HG03039 (cell line): Measurements from ENCODE around the gene HCN3.
"Not testable (repeated sequence)": the region's sequence is repeated elsewhere in the genome, so short reads cannot be mapped to it uniquely, and the experiment has no call there.

Source experiments
- ATAC-seq: cut with Tn5 transposase; IDR thresholded peaks from one replicate; pipeline ENCODE4 v1.9.1; 2021; ENCODE audit warnings: mild to moderate bottlenecking, moderate library complexity; ENCODE audit not compliant: unreplicated experiment

HCN3 gene

DNA sequence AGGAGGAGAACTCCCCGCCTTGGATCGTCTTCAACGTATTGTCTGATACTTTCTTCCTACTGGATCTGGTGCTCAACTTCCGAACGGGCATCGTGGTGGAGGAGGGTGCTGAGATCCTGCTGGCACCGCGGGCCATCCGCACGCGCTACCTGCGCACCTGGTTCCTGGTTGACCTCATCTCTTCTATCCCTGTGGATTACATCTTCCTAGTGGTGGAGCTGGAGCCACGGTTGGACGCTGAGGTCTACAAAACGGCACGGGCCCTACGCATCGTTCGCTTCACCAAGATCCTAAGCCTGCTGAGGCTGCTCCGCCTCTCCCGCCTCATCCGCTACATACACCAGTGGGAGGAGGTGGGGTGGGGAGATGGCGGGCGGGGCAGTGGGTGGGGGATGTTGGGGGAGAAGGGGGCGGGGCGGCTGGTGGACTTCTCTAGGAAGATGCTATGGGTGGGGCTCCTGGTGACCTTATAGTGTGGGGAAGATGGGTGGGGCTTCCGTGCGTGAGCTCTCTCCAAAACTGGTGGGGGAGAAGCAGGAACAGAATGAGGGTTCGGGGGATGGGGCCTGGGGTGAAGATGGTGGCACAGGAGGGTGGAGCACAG lies 5.3 kb downstream of the HCN3 start:
- ATAC-seq = no peak

DNA sequence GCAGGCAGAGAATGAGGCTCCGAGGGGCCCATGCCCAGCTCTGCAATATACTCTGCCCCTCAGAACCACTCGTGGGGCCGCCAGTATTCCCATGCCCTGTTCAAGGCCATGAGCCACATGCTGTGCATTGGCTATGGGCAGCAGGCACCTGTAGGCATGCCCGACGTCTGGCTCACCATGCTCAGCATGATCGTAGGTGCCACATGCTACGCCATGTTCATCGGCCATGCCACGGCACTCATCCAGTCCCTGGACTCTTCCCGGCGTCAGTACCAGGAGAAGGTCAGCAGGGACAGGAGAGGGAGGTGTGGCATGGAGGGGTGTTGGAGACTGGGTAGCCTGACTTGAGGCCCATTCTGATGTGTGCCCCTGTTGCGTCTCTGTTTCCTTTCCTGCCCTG lies 7.2 kb downstream of the HCN3 start:
- no peak for ATAC-seq

DNA sequence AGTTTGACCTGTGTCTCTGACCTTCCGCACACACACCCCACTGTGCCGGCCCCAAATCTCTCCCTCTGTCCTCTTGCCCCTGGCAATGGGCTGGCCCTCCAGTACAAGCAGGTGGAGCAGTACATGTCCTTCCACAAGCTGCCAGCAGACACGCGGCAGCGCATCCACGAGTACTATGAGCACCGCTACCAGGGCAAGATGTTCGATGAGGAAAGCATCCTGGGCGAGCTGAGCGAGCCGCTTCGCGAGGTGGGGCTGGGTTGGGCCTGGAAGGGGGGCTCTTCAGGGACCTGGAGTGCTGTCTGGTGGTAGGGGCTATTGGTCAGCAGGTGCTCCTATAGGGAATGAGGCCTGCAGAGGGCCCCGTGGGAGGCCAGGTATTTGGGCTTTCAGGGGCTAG lies 7.8 kb downstream of the HCN3 start:
- ATAC-seq = no peak

DNA sequence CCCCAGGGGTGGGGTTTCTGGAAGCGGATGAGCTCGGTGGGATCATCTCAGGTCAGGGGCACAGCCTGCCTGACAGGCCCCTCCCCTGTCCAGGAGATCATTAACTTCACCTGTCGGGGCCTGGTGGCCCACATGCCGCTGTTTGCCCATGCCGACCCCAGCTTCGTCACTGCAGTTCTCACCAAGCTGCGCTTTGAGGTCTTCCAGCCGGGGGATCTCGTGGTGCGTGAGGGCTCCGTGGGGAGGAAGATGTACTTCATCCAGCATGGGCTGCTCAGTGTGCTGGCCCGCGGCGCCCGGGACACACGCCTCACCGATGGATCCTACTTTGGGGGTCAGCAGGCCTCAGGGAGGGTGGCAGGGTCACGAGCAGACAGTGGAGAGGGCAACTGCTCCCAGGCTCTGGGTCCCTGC lies 8.4 kb downstream of the HCN3 start:
- no peak for ATAC-seq

DNA sequence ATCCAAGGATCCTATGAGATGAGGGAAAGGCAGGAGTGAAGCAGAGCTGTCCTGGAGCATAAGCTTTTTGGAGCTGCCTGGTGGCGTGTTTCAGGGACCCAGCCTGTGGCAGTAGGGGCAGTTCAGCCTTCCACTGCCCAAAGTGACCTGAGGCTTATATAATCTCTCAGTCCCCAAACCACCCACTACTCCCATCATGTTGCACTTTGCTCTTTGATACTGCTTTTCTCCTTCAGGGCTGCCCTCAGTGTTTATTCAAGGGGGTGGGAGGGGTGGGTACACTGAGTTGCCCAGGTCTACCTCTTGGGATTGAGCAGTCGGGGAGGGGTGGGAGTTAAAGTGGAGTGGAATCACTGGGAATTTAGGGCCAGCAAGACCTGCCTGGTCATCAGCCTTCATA lies 9.3 kb downstream of the HCN3 start:
- no peak for ATAC-seq

DNA sequence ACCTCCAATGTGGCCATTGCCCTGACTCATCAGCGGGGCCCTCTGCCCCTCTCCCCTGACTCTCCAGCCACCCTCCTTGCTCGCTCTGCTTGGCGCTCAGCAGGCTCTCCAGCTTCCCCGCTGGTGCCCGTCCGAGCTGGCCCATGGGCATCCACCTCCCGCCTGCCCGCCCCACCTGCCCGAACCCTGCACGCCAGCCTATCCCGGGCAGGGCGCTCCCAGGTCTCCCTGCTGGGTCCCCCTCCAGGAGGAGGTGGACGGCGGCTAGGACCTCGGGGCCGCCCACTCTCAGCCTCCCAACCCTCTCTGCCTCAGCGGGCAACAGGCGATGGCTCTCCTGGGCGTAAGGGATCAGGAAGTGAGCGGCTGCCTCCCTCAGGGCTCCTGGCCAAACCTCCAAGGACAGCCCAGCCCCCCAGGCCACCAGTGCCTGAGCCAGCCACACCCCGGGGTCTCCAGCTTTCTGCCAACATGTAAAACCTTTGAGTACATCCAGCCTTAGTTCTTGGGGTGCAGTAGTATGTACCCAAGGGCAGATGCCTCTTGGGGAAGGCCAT lies 10.8 kb downstream of the HCN3 start:
- ATAC-seq = no peak

DNA sequence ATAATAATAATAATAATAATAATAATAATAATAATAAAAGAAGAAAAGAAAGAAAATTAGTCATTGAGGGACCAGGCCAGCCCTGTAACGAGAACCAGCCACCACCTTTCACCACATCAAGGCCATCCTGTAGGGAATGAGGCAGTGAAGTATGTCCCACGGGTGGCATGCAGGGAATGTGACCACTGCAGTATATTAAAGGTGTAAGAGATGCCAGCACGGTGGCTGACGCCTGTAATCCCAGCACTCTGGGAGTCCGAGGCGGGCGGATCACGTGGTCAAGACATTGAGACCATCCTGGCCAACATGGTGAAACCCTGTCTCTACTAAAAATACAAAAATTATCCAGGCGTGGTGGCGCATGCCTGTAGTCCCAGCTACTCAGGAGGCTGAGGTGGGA lies 13.7 kb downstream of the HCN3 start:
- not testable (repeated sequence) for ATAC-seq

DNA sequence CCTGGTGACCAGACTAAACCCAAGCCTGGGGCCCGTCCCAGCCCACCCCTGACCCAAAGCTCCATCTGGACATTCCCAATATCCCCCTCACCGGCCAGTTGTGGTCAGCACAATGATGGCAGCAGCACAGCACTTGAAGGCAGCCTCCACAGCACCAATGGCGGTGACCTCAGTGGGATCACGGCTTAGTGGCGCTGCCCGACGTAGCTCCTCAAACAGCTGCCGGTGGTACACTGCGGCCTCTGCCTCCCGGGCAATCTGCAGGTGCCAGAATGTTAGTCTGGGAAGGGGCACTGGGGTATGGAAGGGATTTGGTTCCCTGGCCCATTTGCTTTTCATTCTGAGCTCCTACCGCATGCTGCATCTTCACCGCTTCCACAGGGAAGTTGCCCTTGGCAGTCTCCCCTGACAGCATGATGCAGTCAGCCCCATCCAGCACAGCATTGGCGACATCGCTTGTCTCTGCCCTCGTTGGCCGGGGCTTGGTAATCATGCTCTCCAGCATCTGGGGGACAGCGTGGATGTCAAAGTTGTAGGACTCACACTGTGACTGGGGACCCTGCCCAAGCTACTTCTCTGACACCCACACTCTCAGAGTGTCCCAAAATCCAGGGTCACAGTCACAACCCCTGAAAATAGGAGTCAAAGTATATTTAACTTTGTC lies 16.0 kb downstream of the HCN3 start:
- ATAC-seq = no peak

DNA sequence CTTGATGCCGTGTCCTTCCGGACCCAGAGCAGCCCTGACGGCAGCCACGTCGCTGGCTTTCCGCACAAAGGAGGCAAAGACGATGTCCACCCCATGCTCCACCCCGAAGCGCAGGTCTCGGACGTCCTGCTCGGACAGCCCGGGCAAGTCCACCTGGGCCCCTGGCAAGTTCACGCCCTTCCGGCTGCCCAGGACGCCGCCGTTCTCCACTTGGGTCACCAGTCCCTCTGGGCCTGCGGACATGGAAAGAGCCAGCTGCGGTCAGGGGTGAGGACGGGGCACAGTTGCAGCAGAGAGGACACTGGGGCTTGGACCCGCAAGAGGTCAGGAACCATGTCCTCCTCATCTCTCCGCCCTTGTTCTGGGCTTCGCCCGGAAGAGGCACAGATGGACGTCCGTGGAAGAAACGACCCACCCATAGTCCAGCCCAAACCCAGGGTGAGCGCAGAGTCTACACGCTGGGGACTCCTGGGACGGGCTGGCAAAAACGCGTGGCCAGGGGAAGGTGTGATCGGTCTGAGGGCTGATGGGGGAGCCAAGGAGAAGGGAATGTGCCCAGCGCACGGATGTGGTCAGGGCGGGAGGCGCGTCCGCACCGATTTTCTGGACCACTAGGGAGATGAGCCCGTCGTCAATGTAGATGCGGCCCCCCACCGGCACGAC lies 17.4 kb downstream of the HCN3 start:
- ATAC-seq = no peak

DNA sequence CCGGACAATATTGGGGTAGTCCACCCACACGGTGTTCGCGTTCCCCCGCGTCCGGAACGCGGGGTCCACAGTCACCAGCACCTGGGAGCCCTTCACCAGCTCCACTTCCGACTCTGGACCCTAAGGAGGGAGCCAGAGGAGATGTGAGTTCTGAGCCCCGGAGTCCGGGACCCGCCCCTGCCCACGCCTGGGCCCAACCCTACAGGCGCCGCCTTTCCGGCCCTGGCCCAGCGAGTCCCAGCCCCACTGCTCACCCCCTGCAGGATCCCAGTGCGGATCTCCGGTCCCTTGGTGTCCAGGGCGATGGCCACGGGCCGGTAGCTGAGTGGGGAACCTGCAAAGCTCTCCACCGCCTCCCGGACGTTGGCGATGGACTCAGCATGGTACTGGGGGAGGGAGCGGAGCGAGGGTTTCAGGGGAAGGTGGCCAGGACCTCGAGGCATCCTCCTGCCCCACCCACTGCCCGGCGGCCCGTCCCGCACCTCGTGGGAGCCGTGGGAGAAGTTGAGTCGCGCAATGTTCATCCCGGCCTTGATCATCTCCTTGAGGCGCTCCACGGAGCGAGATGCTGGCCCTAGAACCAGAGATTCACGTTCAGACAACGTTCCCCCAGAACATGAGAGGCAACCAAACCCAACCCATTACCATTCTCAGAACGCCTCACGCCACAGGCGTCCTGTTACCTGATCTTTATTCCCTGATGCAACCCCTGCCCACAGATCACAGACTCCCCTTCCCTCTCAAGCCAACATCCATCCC lies 18.1 kb downstream of the HCN3 start:
- ATAC-seq = no peak

DNA sequence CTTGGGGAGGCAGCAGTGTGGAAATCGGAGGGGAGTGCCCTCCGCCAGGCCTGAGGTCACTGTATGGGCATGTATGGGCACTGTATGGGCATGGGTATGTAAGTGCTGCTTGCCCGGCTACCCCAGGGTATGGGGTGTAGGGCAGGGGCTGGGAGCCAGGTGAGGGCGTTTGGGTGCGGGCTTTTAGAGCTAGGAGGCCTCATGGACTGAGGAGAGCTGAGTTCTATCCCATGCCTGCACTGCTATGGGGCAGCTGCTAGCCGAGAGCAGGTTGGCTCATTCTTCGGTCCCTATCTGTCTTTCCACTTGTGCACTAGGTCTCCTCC lies 18.6 kb downstream of the HCN3 start:
- ATAC-seq = no peak

DNA sequence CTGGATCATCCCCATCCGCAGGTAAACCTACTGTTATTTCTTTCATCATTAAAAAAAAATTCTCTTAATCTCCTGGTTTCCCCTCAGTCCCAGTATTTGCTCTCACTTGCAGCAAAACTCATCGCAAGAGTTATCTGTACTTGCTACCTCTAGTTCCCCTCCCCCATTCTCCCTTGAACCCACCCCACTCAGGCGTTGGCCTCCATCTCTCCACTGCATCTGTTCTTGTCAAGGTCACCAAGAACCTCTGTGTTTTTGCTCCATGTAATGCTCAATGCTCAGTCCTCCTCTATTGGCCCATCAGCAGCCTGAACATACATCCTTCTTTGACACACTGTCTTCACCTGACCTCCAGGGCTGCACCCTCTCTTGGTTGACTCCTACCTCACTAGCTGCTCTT lies 19.4 kb downstream of the HCN3 start:
- ATAC-seq = no peak

DNA sequence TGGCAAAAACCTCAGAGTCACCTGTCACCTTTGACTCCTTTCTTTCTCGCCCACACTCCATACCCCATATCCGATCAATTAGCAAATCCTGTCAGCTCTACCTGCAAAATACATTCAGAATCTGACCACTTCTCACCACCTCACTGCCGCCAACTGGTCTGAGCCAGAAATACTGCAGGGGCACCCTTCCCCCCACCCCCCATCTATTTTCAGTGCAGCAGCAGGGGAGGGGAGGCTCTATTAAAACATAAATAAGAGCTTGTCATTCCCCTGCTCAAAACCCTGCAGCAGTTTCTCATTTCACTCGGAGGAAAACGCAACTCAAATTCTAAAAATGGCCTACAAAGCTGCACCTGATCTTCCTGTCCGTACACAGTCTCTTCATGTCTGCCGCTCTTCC lies 20.1 kb downstream of the HCN3 start:
- no peak for ATAC-seq

DNA sequence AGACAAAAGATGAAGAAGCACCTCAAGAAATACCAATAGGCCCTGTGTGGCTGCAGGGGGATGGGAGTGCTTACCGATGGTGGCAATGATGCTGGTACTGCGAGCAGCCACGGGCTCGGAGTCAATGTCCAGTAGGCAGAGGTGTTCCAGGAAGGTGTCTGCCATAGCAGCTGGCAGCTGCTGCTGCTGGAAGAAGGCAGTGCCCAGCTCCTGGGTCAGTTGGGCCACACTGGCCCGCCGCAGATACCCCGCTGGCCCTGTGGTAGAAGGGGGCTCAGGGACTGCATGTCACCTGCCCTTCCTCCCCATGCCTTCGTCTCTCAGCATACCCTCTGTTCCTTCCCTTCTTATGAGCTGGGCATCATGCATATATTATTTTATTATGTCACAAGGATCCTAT lies 22.8 kb downstream of the HCN3 start:
- ATAC-seq = no peak

DNA sequence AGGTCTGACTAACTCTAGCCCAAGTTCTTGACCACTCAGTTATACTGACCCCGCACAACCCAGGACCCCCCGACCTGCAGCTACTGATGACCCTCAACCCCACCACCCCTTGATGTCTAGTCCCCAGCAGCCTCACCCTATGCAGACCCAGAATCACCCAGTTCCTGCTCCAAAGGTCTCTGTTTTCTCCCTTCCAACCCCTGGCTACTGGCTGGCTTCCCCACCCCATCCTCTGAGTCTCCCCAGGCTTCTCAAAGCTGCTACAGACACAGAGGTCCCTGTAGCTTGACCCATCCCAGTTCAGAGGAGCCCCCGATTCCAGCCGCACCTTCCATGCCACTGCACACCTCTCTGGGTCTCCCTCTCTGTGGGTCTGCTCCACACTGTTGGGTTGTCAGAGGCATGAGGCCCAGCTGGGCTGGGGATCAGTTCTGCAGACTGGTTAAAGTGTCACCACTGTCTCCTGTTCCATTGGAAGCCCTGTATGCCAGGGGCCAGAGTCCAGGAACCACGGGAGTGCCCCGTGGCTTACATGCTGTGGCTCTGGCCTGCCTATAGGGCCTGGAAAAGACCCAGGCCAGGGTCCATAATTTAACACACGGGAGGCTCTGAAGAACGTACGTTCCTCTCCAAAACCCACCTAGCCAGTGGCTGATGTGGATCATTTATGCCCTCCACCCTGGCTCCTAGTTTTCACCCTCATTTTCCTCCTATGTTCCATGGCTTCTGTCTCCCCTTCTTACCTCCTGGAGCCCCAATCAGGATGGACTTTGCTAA lies 23.5 kb downstream of the HCN3 start:
- ATAC-seq = no peak

DNA sequence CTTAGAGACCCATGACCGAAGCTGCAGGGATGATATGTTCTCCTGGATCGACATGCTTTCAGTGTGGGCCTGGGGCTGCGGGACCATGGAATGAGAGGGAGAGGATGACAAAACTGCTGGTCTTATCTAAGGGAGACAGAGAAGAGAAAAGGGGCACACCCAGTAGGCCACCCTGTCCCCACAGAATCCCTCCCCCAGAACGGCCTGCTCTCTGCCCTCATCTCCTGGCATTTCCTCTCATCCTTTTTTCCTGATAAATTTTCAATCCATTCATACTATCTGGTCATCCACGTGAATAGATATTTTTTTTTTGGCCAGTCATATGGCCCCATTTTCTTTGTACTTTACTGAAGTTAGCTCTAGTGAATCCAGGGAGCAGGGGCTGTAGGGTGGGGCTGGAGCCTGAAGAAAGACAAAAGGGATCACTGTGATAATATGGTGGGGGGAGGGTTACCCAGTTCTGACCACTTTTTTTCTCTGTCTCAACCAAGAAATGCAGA lies 24.1 kb downstream of the HCN3 start, which contains the start of gene PKLR:
Gene PKLR, minus strand, starts transcription at position 97 of the 500 bp plus-strand sequence. Its CDS starts 43 bp downstream, at position 54.
- no peak for ATAC-seq

DNA sequence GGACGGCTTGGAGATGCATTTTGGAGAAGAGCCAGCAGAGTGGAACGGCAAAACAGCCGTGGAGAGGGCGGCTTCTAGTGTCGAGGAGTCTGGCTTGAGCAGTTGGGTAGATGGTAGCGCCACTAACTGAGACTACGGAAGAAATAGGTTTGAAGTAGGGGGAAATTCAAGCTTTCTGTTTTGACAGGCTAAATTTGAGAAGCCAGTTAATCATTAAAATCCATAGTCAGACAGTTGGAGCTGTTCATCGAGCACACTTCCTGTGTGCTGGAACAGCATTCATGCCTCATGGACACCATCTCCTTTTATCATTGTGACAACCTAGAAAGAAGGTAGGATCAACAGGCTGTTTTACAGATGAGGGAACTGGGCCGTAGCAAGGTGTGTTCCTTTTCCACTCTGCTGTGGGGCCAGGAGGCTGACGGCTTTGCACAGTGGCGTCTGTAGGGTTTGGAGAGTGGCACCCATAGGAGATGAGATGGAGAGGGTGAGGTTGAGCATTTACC lies 27.3 kb downstream of the HCN3 start:
- ATAC-seq = no peak

DNA sequence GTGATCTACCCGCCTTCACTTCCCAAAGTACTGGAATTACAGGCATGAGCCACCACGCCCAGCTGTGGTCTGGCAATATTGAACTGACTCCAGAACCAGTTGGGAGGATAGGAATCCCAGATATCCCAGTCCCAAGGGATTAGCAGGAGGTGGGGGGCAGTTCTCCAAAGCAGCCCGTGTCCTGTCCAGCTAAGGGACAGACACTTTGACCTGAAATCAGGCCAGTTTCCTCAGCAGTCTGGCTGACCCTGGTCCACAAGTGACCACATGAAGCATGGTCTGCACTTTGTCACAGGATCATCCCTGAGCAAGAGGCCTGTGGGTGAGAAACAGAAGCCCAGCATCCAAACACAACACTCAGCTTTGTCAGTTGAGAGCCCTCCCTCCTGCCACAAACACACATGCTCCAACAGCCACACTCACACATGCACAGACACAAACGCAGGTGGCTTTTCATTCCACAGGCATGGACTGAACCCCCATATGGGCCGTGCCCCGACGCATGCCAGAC lies 28.7 kb downstream of the HCN3 start:
- no peak for ATAC-seq

DNA sequence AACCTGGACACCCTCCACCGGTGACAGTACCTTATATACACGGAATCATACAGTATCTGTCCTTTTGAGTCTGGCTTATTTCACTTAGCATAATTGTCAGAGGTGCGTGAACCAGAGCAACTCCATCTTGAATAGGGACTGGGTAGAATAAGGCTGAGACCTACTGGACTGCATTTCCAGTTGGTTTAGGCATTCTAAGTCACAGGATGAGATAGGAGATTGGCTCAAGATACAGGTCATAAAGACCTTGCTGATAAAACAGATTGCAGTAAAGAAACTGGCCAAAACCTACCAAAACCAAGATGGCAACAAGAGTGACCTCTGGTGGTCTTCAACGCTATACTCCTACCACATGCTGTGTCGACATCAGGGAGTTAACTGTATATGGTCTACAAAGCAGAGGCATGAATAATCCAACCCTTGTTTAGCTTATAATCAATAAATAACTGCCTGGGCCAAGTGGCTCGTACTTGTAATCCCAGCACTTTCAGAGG lies 30.0 kb downstream of the HCN3 start:
- no peak for ATAC-seq
